Measurements from ENCODE around the gene ADGRD1.

Gene ADGRD1

GRCh38 chr12:131112700-131113290 lies 159.1 kb downstream of the ADGRD1 start:
- no peaks in the 10 kb centered on the region for H3K36me3 Mint-ChIP-seq (ENCODE audit: low read depth)
- peaks cover 59% of the 10 kb centered on the region for H3K4me1 Mint-ChIP-seq
- H3K27me3 Mint-ChIP-seq (ENCODE audit: low read depth, poor library complexity) = peaks cover 27% of the 10 kb centered on the region
- DNase-seq = no peak
- H3K27ac Mint-ChIP-seq = no peak overlapping the region
- TF ChIP-seq CTCF (IDR thresholded peaks at IDR 0.05) = no peak
- no peak overlapping the region for H3K4me3 Mint-ChIP-seq
- H3K9me3 Mint-ChIP-seq = peaks cover 9% of the 10 kb centered on the region

GRCh38 chr12:131113568-131114270 lies 160.0 kb downstream of the ADGRD1 start:
- H3K9me3 Mint-ChIP-seq = peaks cover 9% of the 10 kb centered on the region

GRCh38 chr12:131114271-131114670 lies 160.6 kb downstream of the ADGRD1 start:
- peaks cover 7% of the 10 kb centered on the region for H3K9me3 Mint-ChIP-seq
- TF ChIP-seq CTCF (IDR thresholded peaks at IDR 0.05) = no peak
- H3K27me3 Mint-ChIP-seq (ENCODE audit: low read depth, poor library complexity) = peaks cover 30% of the 10 kb centered on the region
- peaks cover 59% of the 10 kb centered on the region for H3K4me1 Mint-ChIP-seq
- no peak for DNase-seq
- no peaks in the 10 kb centered on the region for H3K36me3 Mint-ChIP-seq (ENCODE audit: low read depth)
- peak overlapping the region; percentile 82 for H3K27ac Mint-ChIP-seq
- H3K4me3 Mint-ChIP-seq = peak overlapping the region; percentile 46

More at GRCh38 chr12:131113568-131114270, 160.0 kb downstream of the ADGRD1 start:
- H3K4me1 Mint-ChIP-seq = peaks cover 59% of the 10 kb centered on the region
- no peak for TF ChIP-seq CTCF (IDR thresholded peaks at IDR 0.05)
- H3K27ac Mint-ChIP-seq = peak overlapping the region; percentile 82
- H3K27me3 Mint-ChIP-seq (ENCODE audit: low read depth, poor library complexity) = peaks cover 32% of the 10 kb centered on the region
- peak; percentile 42 for DNase-seq
- peak overlapping the region; percentile 46 for H3K4me3 Mint-ChIP-seq
- no peaks in the 10 kb centered on the region for H3K36me3 Mint-ChIP-seq (ENCODE audit: low read depth)

GRCh38 chr12:131114942-131115584 lies 161.4 kb downstream of the ADGRD1 start:
- no peaks in the 10 kb centered on the region for H3K9me3 Mint-ChIP-seq
- H3K27me3 Mint-ChIP-seq (ENCODE audit: low read depth, poor library complexity) = peaks cover 24% of the 10 kb centered on the region
- no peaks in the 10 kb centered on the region for H3K36me3 Mint-ChIP-seq (ENCODE audit: low read depth)
- H3K4me3 Mint-ChIP-seq = peak overlapping the region; percentile 13
- H3K4me1 Mint-ChIP-seq = peaks cover 59% of the 10 kb centered on the region
- no peak for TF ChIP-seq CTCF (IDR thresholded peaks at IDR 0.05)
- no peak for DNase-seq
- H3K27ac Mint-ChIP-seq = peak overlapping the region; percentile 48

GRCh38 chr12:131115766-131116467 lies 162.2 kb downstream of the ADGRD1 start:
- DNase-seq = no peak
- H3K9me3 Mint-ChIP-seq = no peaks in the 10 kb centered on the region
- no peak overlapping the region for H3K27ac Mint-ChIP-seq
- no peaks in the 10 kb centered on the region for H3K36me3 Mint-ChIP-seq (ENCODE audit: low read depth)
- peaks cover 28% of the 10 kb centered on the region for H3K27me3 Mint-ChIP-seq (ENCODE audit: low read depth, poor library complexity)
- peaks cover 59% of the 10 kb centered on the region for H3K4me1 Mint-ChIP-seq
- H3K4me3 Mint-ChIP-seq = peak overlapping the region; percentile 7
- TF ChIP-seq CTCF (IDR thresholded peaks at IDR 0.05) = no peak

All from nephron progenitor cell (in vitro differentiated cells).